HG03280 (cell line): ENCODE results near the gene ISY1.
"Not testable (repeated sequence)": the region's sequence is repeated elsewhere in the genome, so short reads cannot be mapped to it uniquely, and the experiment has no call there.

Experiments
- ATAC-seq: cut with Tn5 transposase; IDR thresholded peaks from one replicate; pipeline ENCODE4 v1.9.1; 2021; ENCODE audit warnings: mild to moderate bottlenecking, moderate library complexity; ENCODE audit not compliant: unreplicated experiment

Gene ISY1

GRCh38 chr3:129173206-129173605 is 12.3 kb upstream of the ISY1 start:
- ATAC-seq: no peak

DNA sequence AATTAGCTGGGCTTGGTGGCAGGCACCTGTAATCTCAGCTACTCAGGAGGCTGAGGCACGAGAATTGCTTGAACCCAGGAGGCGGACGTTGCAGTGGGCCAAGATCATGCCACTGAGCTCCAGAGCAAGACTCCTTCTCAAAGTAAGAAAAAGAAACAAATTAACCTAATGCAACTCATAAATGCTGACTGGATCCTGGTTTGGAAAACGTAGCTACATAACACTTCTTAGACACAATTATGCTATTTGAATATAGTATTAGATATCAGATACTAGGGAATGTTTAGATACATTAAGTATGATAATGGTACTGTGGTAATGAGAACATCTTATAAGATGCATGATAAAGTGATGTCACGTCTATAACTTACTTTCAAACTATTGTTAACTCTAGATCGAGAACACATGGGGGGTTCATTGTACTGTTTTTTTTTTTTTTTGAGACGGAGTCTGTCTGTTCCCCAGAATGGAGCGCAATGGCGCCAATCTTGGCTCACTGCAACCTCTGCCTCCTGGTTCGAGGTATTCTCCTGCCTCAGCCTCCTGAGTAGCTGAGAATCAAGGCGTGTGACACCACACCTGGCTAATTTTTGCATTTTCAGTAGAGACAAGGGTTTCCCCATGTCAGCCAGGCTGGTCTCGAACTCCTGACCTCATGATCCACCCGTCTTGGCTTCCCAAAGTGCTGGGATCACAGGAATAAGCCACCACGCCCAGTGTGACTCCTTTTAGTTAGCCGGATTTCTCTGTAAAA is 5.9 kb upstream of the ISY1 start:
- no peak for ATAC-seq

GRCh38 chr3:129165594-129165993 is 4.7 kb upstream of the ISY1 start:
- ATAC-seq: not testable (repeated sequence)

DNA sequence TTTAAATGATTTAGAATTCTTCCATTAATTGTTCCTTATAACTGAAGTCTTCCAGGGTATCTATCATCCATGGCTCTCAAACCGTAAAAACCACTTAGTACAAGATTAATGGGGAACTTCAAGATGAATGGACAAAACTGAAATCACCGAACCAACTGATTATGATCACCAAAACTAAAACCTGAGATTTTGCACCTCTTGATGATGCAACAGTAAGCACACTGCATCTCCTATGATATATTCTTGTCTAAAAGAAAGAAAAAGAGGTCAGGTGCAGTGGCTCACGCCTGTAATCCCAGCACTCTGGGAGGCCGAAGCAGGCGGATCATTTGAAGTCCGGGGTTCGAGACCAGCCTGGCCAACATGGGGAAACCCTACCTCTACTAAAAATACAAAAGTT is 3.6 kb upstream of the ISY1 start:
- ATAC-seq: no peak

GRCh38 chr3:129162729-129163579 is 2.1 kb upstream of the ISY1 start:
- no peak for ATAC-seq

- ATAC-seq: peak; percentile 2
Measured at GRCh38 chr3:129161860-129162271, 1.0 kb upstream of the ISY1 start.

- no peak for ATAC-seq
Measured at GRCh38 chr3:129144786-129145185, 16.1 kb downstream of the ISY1 start.

- not testable (repeated sequence) for ATAC-seq
Measured at GRCh38 chr3:129141011-129141410, 19.9 kb downstream of the ISY1 start.

DNA sequence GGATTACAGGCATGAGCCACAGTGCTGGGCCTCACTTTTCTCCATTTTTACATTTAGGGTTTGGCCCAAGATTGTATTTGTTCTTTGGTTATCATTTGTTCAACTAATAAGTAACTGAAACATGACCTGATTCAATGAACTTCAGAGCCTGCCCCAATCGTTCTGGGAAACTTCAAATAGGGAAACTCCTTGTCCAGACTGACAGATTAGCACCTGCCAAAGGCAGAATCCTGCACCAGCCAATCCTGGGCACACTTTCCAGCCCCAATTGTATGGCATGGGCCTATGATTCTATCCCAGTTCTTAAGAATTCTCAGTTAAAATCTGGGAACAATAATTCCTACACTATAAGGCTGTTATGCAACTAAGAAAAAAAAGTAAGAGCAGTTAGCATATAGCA is 21.0 kb downstream of the ISY1 start:
- no peak for ATAC-seq

DNA sequence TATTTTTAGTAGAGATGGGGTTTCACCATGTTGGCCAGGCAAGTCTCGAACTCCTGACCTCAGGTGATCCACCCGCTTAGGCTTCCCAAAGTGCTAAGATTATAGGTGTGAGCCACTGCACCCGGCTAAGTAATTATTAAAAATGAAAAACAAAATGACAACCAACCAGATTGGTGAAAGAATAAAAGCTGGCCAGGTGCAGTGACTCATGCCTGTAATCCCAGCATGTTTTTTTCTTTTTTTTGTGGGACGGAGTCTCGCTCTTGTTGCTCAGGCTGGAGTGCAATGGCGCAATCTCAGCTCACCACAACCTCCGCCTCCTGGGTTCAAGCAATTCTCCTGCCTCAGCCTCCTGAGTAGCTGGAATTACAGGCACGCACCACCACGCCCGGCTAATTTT is 24.6 kb downstream of the ISY1 start:
- not testable (repeated sequence) for ATAC-seq

DNA sequence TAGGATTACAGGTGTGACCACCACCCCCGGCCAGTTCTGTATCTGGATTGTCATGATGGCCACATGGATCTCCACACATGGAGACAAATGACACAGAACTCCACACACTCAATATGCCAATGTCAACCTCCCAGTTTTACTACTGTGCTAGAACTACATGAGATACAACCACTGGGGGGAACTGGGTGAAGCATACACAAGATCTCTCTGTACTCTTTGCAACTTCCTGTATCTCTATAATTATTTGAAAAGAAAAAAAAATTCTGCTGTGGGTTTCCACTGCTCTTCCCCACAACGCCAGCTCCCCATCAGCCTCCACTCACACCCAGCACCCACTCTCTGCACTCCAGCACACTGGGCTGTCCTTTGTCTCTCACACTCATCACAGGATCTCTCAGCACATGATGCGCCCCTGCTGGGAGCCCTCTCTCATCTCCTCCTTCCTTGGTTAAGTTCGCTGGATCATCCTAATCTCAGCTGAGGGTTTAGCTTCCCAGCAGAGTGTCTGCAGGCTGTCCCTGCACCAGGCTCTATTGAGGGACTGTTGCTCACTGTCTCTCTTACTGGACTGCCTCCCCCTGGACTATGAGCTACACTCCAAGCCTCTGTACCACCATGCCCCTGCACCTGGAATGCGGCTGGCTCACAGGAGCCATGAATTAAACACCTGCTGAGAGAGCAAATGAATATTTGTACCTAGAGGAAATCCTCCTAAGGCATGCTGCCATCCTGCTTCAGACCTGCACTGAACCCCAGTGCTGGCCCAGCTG is 28.6 kb downstream of the ISY1 start:
- ATAC-seq: no peak

- no peak for ATAC-seq
Measured at GRCh38 chr3:129131465-129132088, 29.3 kb downstream of the ISY1 start.

- ATAC-seq: no peak
Measured at GRCh38 chr3:129130291-129130813, 30.5 kb downstream of the ISY1 start.

DNA sequence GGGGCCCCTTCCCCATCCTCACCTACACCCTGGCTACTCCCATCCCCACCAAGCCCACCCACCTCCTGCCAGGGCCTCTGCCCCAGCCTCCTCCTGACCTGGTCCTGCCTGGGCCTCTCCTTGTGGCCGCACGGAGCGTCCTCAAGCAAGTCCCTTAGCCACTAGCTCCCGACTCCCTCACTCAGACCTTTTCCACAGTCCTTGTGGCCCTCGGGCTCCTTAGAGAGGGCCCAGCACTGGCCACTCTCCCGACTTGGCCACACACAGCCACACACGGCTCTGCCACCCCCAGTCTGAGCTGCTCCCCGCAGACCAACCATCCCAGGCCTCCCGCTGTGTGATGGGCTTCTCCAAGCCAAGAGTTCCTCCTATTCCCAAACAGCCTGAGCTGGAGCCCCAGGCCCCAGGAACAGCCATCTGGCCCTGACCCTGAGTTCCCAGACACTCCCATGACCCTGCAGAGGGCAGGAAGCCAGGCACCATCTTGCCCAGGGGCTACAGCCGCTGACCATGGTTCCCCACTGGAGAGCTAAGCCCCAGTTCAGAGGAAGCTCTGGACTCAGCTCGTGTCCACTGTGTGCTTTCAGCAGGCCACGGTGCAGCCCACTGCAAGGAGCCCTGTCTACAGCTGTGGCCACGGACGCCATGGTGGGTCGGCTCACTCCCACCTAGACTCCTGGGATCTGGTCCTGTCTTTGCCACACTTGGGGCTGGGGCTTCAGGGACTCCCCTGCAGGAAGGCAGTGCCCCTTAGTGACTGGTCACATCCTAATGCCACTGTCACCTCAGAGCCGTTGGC is 32.3 kb downstream of the ISY1 start:
- ATAC-seq: no peak

DNA sequence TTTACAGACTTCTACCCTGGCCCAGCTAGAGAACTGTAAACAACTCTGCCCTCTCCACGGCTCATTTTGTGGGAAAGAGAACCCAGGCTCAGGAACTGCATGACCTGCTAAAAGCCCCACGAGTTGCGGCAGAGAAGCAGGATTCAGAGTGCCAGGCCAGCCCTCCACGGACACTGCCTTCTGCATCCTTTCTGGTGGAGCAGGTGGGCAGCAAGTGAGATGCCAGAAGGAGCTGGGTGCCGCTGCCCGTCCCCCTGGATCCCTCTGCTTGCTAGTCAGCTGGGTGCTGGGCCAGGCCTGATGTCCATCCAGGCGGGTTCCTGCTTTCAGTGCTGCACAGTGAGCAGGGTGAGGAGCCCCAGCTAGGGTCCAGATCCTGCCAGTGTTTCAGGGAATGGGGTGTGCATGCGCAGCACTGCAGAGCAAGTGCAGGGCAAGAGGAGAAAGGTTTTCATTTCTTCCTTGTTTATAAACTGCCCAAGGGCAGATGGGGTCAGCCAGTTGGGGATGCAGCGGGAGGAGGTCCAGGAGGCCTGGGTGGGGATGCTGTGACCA is 34.1 kb downstream of the ISY1 start:
- no peak for ATAC-seq

- no peak for ATAC-seq
Measured at GRCh38 chr3:129123314-129124060, 37.4 kb downstream of the ISY1 start.

GRCh38 chr3:129122412-129123011 is 38.4 kb downstream of the ISY1 start:
- ATAC-seq: no peak

DNA sequence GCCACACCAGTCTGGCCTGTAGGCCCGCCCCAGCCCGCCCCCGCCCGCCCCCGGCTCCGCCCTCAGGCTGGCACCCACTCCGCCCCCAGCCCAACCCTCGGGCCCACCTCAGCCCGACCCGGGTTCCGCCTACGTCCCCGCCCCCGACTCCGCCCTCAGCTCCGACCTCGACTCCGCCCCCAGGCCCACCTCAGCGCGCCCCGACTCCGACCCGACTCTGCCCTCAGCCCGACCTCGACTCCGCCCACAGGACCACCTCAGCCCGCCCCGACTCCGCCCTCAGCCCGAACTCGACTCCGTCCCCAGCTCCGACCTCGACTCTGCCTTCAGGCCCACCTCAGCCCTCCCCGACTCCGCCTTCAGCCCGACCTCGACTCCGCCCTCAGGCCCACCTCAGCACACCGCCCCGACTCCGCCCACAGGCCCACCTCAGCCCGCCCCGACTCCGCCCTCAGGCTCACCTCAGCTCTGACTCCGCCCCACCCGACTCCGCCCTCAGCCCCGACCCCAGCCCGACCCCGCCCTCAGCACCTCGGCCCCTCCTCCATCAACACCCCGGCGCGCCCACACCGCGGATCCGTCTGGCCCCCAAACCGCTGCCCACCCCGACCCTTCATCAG is 39.0 kb downstream of the ISY1 start, which contains the start of gene RAB43:
TSS of gene RAB43 (minus strand) at position 13 of the 620 bp plus-strand sequence. CDS start 315 bp downstream, outside the sequence.
- ATAC-seq: peak; percentile 54
